ENCODE data around the gene ZNF32. TPM values are rescaled to one million over a fixed set of nuclear protein-coding genes. Genes with fewer than 3 reads are reported as not detected.

The ZNF32 gene
- total and polyA plus RNA-seq, 4 donors: 21.4 to 60.8 (median 30.8) TPM

DNA sequence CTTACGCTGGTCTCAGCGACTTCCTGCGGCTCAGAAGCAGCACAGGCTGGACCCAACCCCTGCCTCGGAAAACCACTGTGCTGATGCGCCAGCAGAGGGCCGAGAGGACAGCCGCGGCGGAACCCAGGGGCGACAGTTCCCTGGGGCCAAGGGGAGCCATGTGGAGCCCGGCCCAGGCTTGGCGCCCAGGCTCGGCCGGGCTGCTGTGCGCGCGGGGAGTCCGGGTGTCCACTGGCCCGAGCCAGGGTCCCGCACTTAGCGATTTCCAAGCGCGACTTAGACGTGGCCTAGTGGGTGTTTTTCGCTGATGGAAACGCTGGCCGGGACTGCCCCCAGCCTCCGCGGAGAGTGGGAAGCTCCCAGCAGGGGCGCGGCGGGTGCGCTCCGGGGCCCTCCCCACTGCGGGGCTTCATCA, 18.6 kb upstream of the ZNF32 start:
- no peak overlapping the region for H3K9ac ChIP-seq (ENCODE audit: insufficient read depth in 1 of 2, low read length in 2 of 2)
- H3K9me3 ChIP-seq (ENCODE audit: control insufficient read depth in 4 of 4, insufficient read depth in 3 of 4, low read length in 3 of 4): no peaks in the 10 kb centered on the region
- H3K36me3 ChIP-seq (ENCODE audit: control insufficient read depth in 4 of 4, insufficient read depth in 4 of 4, low read length in 4 of 4): no peaks in the 10 kb centered on the region
- H3K27ac ChIP-seq (ENCODE audit: low read depth in 1 of 2, low read length in 1 of 2): no peak overlapping the region
- 5 to 6% methylated on average over 35 of the region's 35 CpGs for WGBS, 2 donors
- no peak overlapping the region for H3K4me3 ChIP-seq
- H3K4me1 ChIP-seq (ENCODE audit: control insufficient read depth in 5 of 5, insufficient read depth in 5 of 5, low read length in 5 of 5): peaks cover 0 to 6% (median 0%) of the 10 kb centered on the region in 5 donors
- DNase-seq (peak; percentile 68 to 72 (median 69)), ATAC-seq (ENCODE audit: insufficient read depth, low FRiP score) (peak; percentile 51)
- TF ChIP-seq, protein P1, sequence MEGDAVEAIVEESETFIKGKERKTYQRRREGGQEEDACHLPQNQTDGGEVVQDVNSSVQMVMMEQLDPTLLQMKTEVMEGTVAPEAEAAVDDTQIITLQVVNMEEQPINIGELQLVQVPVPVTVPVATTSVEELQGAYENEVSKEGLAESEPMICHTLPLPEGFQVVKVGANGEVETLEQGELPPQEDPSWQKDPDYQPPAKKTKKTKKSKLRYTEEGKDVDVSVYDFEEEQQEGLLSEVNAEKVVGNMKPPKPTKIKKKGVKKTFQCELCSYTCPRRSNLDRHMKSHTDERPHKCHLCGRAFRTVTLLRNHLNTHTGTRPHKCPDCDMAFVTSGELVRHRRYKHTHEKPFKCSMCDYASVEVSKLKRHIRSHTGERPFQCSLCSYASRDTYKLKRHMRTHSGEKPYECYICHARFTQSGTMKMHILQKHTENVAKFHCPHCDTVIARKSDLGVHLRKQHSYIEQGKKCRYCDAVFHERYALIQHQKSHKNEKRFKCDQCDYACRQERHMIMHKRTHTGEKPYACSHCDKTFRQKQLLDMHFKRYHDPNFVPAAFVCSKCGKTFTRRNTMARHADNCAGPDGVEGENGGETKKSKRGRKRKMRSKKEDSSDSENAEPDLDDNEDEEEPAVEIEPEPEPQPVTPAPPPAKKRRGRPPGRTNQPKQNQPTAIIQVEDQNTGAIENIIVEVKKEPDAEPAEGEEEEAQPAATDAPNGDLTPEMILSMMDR (IDR thresholded peaks at IDR 0.05; ENCODE audit: control extremely low read depth, extremely low read depth): no peak
- peaks cover 0 to 28% (median 9%) of the 10 kb centered on the region in 3 donors for H3K27me3 ChIP-seq (ENCODE audit: control insufficient read depth in 3 of 3, insufficient read depth in 3 of 3, low read length in 2 of 3)

DNA sequence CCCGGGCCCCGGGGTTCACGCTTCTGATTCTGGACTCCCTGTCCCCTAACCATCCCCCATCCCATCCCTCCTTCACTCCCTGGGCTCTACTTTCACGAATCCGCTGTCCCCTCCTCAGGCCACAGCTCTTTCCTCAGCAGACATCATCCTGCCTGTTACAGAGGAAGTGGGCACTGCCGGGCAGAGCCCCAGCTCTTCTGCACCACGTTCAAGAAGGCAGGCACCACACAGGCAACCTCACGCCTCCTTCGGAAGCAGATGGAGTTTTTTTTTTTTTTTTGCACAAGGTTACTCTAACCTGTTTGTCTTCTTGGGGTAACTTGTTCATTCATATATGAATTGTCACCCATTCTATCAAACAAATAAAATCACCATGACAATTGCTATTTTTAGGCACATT, 17.9 kb upstream of the ZNF32 start:
- Histone ChIP-seq H3K9me3 (ENCODE audit: control insufficient read depth in 4 of 4, insufficient read depth in 3 of 4, low read length in 3 of 4) (no peaks in the 10 kb centered on the region), H3K4me3 (no peak overlapping the region), H3K27me3 (ENCODE audit: control insufficient read depth in 3 of 3, insufficient read depth in 3 of 3, low read length in 2 of 3) (peaks cover 0 to 27% (median 8%) of the 10 kb centered on the region in 3 donors), H3K36me3 (ENCODE audit: control insufficient read depth in 4 of 4, insufficient read depth in 4 of 4, low read length in 4 of 4) (no peaks in the 10 kb centered on the region), H3K27ac (ENCODE audit: low read depth in 1 of 2, low read length in 1 of 2) (no peak overlapping the region), H3K9ac (ENCODE audit: insufficient read depth in 1 of 2, low read length in 2 of 2) (no peak overlapping the region), H3K4me1 (ENCODE audit: control insufficient read depth in 5 of 5, insufficient read depth in 5 of 5, low read length in 5 of 5) (peaks cover 0 to 4% (median 0%) of the 10 kb centered on the region in 5 donors)
- TF ChIP-seq, protein P1 (IDR thresholded peaks at IDR 0.05; ENCODE audit: control extremely low read depth, extremely low read depth): no peak
- WGBS, 2 donors: 49 to 61% methylated on average over 9 of the region's 9 CpGs
- ATAC-seq (ENCODE audit: insufficient read depth, low FRiP score) (no peak), DNase-seq (no peak)

DNA sequence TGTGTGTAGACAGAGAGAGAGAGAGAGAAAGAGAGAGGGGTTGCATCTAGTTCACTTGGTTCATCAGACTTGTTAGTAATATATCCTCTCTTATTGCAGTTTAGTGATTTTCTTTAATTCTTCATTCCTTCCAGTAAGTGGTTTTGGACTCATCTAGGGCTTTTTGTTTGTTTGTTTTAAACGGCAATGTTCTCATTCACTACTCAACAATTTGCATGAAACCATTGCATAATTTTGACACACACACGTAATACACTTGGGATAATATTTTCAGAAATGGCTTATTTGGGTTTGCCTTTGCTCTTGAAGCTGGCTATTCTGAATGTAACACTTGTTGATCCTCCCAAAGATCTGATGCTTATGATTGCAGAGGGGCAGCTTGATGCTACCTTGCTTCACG, 16.4 kb upstream of the ZNF32 start:
- H3K9me3 ChIP-seq (ENCODE audit: control insufficient read depth in 4 of 4, insufficient read depth in 3 of 4, low read length in 3 of 4): no peaks in the 10 kb centered on the region
- peaks cover 0 to 22% (median 3%) of the 10 kb centered on the region in 3 donors for H3K27me3 ChIP-seq (ENCODE audit: control insufficient read depth in 3 of 3, insufficient read depth in 3 of 3, low read length in 2 of 3)
- no peaks in the 10 kb centered on the region for H3K36me3 ChIP-seq (ENCODE audit: control insufficient read depth in 4 of 4, insufficient read depth in 4 of 4, low read length in 4 of 4)
- DNase-seq (no peak), ATAC-seq (ENCODE audit: insufficient read depth, low FRiP score) (no peak)
- H3K4me3 ChIP-seq: no peak overlapping the region
- TF ChIP-seq, protein P1 (IDR thresholded peaks at IDR 0.05; ENCODE audit: control extremely low read depth, extremely low read depth): no peak
- peaks cover 0 to 4% (median 0%) of the 10 kb centered on the region in 5 donors for H3K4me1 ChIP-seq (ENCODE audit: control insufficient read depth in 5 of 5, insufficient read depth in 5 of 5, low read length in 5 of 5)
- H3K9ac ChIP-seq (ENCODE audit: insufficient read depth in 1 of 2, low read length in 2 of 2): no peak overlapping the region
- WGBS, 2 donors: 45 to 59% methylated on average over 3 of the region's 3 CpGs
- H3K27ac ChIP-seq (ENCODE audit: low read depth in 1 of 2, low read length in 1 of 2): no peak overlapping the region

GRCh38 chr10:43658227-43658626, 9.5 kb upstream of the ZNF32 start:
- peaks cover 0 to 4% (median 0%) of the 10 kb centered on the region in 5 donors for H3K4me1 ChIP-seq (ENCODE audit: control insufficient read depth in 5 of 5, insufficient read depth in 5 of 5, low read length in 5 of 5)
- no peaks in the 10 kb centered on the region for H3K36me3 ChIP-seq (ENCODE audit: control insufficient read depth in 4 of 4, insufficient read depth in 4 of 4, low read length in 4 of 4)
- H3K9ac ChIP-seq (ENCODE audit: insufficient read depth in 1 of 2, low read length in 2 of 2): no peak overlapping the region
- H3K4me3 ChIP-seq: no peak overlapping the region
- ATAC-seq (ENCODE audit: insufficient read depth, low FRiP score): no peak
- no peaks in the 10 kb centered on the region for H3K27me3 ChIP-seq (ENCODE audit: control insufficient read depth in 3 of 3, insufficient read depth in 3 of 3, low read length in 2 of 3)
- H3K27ac ChIP-seq (ENCODE audit: low read depth in 1 of 2, low read length in 1 of 2): no peak overlapping the region
- TF ChIP-seq, protein P1 (IDR thresholded peaks at IDR 0.05; ENCODE audit: control extremely low read depth, extremely low read depth): no peak
- no peak for DNase-seq
- WGBS, 2 donors: 70 to 86% methylated on average over 8 of the region's 8 CpGs
- peaks cover 0 to 2% (median 0%) of the 10 kb centered on the region in 4 donors for H3K9me3 ChIP-seq (ENCODE audit: control insufficient read depth in 4 of 4, insufficient read depth in 3 of 4, low read length in 3 of 4)

Measured in lung (tissue), 12 donors.